Ascending aorta (tissue), 2 donors: Measurements from ENCODE around the gene PTPRA. TPM values are rescaled to one million over a fixed set of nuclear protein-coding genes. Genes with fewer than 3 reads are reported as not detected.

Experiments used
- DNase-seq, 2 donors: peaks; one replicate each; pipeline ENCODE4 v3.0.0-alpha.2; 2019; ENCODE audit warnings: low spot score in 2 of 2
- H3K27ac ChIP-seq, 2 donors: fragments of 200-600 bp; sonication (generic); one replicate each; pipeline ENCODE4 v1.5.1; 2016 to 2017; ENCODE audit warnings: mild to moderate bottlenecking in 1 of 2
- H3K27me3 ChIP-seq: fragments of 200-600 bp; sonication (generic); one replicate; pipeline ENCODE4 v1.5.1; 2017
- H3K36me3 ChIP-seq, 2 donors: fragments of 200-600 bp; sonication (generic); one replicate each; pipeline ENCODE4 v1.5.1; 2016
- H3K4me1 ChIP-seq, 2 donors: fragments of 200-600 bp; sonication (generic); one replicate each; pipeline ENCODE4 v1.5.1; 2016 to 2017; ENCODE audit warnings: mild to moderate bottlenecking in 1 of 2
- H3K4me3 ChIP-seq, 2 donors: fragments of 200-600 bp; sonication (generic); one replicate each; pipeline ENCODE4 v1.5.1; 2016 to 2017; ENCODE audit warnings: mild to moderate bottlenecking in 1 of 2
- H3K9me3 ChIP-seq, 2 donors: fragments of 200-600 bp; sonication (generic); one replicate each; pipeline ENCODE4 v1.5.1; 2016
- CTCF ChIP-seq, 3 experiments: fragments of 200-600 bp in 2 of 3; fragments of 450-650 bp in 1 of 3; sonication (generic) in 2 of 3; IDR thresholded peaks; one replicate each; pipeline ENCODE4 v1.5.1; 2016 to 2019; ENCODE audit warnings: antibody characterized with exemption in 3 of 3, mild to moderate bottlenecking in 1 of 3, moderate library complexity in 1 of 3
- intact Hi-C: fragments of 100-400 bp; cut with DNase I; formaldehyde crosslinking; loops from one replicate; pipeline ENCODE4 v1.15.1; 2023
- total RNA-seq: library from RNA; depleted of rRNA; stranded (reverse); fragments of >200 nt; gene quantifications from one replicate; pipeline ENCODE4 v1.1.0, GENCODE V29; 2016

PTPRA gene
- total RNA-seq, 1 donor from 2014 or later: 24.2 TPM

GRCh38 chr20:2918096-2919049 lies 45.1 kb downstream of the PTPRA start:
- no peak overlapping the region for H3K4me3 ChIP-seq
- no peak for DNase-seq
- no peaks in the 10 kb centered on the region for H3K9me3 ChIP-seq
- intact Hi-C loops: no loop called here
- TF ChIP-seq CTCF (IDR thresholded peaks at IDR 0.05): no peak
- H3K36me3 ChIP-seq: peaks cover 0 to 4% of the 10 kb centered on the region in 2 donors
- H3K27ac ChIP-seq: no peak overlapping the region
- H3K4me1 ChIP-seq: no peaks in the 10 kb centered on the region
- no peaks in the 10 kb centered on the region for H3K27me3 ChIP-seq

- no peak overlapping the region for H3K4me3 ChIP-seq
- no peak overlapping the region for H3K27ac ChIP-seq
- no peaks in the 10 kb centered on the region for H3K9me3 ChIP-seq
- DNase-seq: no peak
- intact Hi-C loops: no loop called here
- peaks cover 8 to 10% of the 10 kb centered on the region in 2 donors for H3K36me3 ChIP-seq
- TF ChIP-seq CTCF (IDR thresholded peaks at IDR 0.05): no peak
- no peaks in the 10 kb centered on the region for H3K27me3 ChIP-seq
- H3K4me1 ChIP-seq: no peaks in the 10 kb centered on the region
Measured at GRCh38 chr20:2919518-2920245, 46.4 kb downstream of the PTPRA start.

- Histone ChIP-seq H3K36me3 (peaks cover 8 to 15% of the 10 kb centered on the region in 2 donors), H3K27ac (no peak overlapping the region), H3K4me3 (no peak overlapping the region), H3K9me3 (no peaks in the 10 kb centered on the region), H3K4me1 (no peaks in the 10 kb centered on the region), H3K27me3 (no peaks in the 10 kb centered on the region)
- DNase-seq: no peak
- intact Hi-C loops: no loop called here
- no peak for TF ChIP-seq CTCF (IDR thresholded peaks at IDR 0.05)
Measured at GRCh38 chr20:2920473-2920872, 47.2 kb downstream of the PTPRA start.

GRCh38 chr20:2921506-2921905 lies 48.2 kb downstream of the PTPRA start:
- Histone ChIP-seq H3K27ac (no peak overlapping the region), H3K36me3 (peaks cover 8 to 17% of the 10 kb centered on the region in 2 donors), H3K4me3 (no peak overlapping the region), H3K4me1 (no peaks in the 10 kb centered on the region), H3K27me3 (no peaks in the 10 kb centered on the region), H3K9me3 (no peaks in the 10 kb centered on the region)
- intact Hi-C loops: no loop called here
- no peak for DNase-seq
- TF ChIP-seq CTCF (IDR thresholded peaks at IDR 0.05): no peak

- no peak for TF ChIP-seq CTCF (IDR thresholded peaks at IDR 0.05)
- Histone ChIP-seq H3K27ac (no peak overlapping the region), H3K4me3 (no peak overlapping the region), H3K36me3 (peaks cover 8 to 17% of the 10 kb centered on the region in 2 donors), H3K9me3 (no peaks in the 10 kb centered on the region), H3K27me3 (no peaks in the 10 kb centered on the region), H3K4me1 (no peaks in the 10 kb centered on the region)
- intact Hi-C loops: no loop called here
- no peak for DNase-seq
Measured at GRCh38 chr20:2922957-2923356, 49.7 kb downstream of the PTPRA start.
